ENCODE data around the gene PLCD1.
"Not testable (repeated sequence)": the region's sequence is repeated elsewhere in the genome, so short reads cannot be mapped to it uniquely, and the experiment has no call there.

Gene PLCD1

DNA sequence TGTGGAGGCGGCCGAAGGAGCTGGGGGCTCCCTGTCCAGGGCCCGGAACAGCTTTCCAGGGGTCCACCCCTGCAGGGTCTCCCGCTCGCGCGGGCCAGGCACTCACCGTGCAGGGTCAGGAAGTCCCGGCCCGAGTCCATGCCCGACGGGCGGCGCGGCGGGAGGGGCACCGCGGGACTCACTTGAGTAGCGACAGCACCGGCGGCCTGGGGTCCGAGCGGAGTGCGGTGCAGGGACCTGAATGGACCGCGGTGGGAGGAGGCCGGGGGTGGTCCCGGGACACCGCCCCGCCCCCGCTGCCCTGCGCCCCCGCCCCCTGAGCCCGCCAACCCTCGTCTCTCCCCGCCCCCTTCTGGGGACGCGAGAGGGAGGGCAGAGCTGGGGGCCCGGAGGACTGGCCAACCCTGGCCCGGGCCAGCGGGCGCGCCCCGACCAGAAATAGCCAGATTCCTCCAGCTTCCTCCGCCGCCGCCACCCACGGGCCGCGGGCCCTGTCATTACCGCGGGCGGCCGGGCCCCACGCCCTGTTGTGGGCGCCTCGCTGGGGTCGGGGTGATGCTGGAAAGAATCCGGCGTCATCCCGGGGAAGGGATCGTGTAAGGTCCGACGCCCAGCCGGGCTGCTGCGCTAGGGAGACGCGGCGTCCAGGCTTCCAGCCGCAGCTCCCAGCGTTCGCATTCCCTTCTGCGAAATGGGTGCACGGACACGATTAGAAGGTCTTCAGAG lies at the start of gene PLCD1:
TSS of gene PLCD1 (minus strand) at position 243 of the 726 bp plus-strand sequence. CDS start at position 140, 103 bp downstream.
- no peak for DNase-seq

DNA sequence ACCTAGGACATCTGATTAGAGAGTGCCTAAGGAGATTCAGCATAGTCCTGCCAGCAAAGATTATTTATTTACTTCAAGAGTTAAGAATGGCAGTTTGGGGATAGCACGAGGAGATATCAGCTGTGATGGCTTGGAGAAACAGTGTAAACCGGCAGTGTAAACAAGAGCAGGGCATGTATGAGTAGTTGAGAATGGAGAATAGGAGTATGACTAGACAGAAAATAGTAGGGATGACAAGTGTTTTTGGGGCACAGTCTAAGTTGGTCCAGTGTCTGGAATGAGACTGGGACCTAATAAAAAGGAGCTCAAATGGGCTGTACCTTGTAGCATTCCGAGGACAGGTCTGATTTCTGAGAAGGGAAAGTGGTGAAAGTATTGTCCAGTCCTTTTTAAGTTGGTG lies 47.6 kb upstream of the PLCD1 start:
- DNase-seq: not testable (repeated sequence)

DNA sequence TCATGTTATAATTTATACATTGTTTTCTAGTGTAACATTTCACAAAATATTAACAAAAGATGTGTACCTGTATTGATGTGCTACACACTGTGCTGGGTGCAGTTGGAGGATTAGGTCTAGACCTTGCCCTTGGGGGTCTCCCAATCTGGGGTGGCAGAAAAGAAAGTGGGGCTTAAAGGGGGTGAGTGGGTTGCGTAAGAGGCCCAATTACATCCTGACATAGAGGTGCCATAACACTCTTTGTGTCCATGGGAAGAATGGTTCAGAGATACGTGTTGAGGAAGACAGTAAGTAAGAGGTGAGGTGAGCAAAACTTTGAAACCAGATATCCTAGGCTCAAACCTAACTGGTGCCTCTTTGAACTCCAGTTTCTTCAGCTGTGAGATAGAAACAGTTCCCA lies 40.6 kb upstream of the PLCD1 start:
- DNase-seq: no peak

DNA sequence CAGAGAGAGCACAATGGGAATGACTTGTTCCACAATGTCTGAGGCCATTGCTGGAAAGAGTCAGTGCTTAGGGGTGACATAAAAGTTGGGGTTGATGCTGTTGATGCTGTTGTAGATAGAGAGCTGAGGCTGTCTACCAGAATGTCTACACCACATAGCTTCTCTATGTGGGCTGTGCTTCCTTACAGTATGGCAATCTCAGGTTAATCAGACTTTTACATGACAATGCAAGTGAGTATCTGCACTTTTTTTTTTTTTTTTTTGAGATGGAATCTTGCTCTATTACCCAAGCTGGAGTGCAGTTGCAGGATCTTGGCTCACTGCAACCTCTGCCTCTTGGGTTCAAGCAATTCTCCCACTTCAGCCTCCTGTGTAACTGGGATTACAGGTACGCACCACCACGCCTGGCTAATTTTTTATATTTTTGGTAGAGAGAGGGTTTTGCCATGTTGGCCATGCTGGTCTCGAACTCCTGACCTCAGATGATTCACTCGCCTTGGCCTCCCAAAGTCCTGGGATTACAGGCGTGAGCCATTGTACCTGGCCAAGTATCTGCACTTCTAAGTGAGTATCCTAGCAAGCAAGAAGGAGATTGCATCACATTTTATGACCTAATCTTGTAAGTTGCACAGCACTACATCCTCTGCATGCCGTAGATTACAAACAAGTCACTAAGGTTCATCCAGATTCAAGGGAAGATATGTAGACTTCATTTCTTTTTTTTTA lies 38.2 kb upstream of the PLCD1 start:
- DNase-seq: no peak

DNA sequence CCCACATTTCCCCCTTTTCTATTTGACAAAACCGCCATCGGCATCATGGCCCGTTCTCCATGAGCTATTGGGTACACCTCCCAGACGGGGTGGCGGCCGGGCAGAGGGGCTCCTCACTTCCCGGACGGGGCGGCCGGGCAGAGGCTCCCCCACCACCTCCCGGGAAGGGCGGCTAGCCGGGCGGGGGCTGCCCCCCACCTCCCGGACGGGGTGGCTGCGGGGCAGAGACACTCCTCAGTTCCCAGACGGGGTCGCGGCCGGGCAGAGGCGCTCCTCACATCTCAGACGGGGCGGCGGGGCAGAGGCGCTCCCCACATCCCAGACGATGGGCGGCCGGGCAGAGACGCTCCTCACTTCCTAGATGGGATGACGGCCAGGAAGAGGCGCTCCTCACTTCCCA lies 35.0 kb upstream of the PLCD1 start:
- not testable (repeated sequence) for DNase-seq

DNA sequence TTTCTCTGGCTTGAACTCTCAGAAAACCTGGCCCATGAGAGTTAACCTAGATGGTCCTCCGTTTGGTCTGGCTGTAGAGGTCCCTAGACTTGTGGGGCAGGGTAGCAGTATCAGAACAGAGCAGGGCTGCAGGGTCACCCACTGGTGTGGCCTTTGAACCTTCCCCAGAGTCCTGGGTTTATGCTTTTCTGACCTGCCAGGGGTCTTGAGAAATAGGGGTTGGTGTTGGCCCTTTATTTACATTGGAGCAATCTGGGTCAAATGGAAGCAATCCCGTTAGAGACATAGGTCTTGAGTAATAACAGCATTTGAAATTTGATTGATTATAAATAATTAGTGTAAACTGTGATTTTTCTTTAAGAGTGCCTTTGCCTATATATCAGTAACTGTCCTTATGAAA lies 33.4 kb upstream of the PLCD1 start:
- DNase-seq: no peak

DNA sequence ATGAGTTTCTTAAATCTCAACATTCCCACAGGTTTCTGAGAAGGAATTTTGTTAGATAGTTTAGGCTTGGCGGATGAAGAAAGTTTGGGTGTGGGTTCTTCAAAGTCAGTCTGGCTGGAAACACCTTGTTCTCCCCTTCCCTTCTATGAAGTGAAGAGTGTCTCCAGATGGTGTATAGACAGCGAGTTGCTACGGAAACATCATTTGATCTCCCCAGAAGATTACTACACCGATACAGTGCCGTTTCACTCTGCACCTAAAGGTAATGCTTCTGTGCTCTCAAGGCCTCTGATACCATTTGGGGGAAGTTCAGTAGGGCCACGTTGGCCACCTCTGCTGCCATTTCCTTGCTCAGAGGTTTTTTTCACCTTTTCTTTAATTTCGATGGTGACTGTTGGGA lies 30.1 kb upstream of the PLCD1 start:
- DNase-seq: no peak

DNA sequence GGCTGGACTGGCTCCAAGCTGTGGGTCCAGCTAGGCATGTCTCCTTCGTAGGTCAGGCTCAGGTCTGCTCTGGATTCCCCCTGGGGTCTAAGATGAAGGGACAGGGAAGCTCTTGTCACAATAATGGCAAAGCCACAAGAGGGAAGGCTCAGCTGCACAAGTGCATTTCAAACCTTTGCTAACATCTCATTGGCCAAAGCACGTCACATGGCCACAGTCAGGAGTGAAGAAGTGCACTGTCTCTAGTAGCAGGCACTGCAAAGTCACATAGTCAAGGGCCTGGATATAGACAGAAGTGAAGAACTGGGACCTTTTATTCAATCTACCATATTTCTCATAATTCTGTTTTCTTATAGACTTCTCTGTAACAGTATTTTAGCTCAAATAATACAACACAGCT lies 29.7 kb upstream of the PLCD1 start:
- no peak for DNase-seq

DNA sequence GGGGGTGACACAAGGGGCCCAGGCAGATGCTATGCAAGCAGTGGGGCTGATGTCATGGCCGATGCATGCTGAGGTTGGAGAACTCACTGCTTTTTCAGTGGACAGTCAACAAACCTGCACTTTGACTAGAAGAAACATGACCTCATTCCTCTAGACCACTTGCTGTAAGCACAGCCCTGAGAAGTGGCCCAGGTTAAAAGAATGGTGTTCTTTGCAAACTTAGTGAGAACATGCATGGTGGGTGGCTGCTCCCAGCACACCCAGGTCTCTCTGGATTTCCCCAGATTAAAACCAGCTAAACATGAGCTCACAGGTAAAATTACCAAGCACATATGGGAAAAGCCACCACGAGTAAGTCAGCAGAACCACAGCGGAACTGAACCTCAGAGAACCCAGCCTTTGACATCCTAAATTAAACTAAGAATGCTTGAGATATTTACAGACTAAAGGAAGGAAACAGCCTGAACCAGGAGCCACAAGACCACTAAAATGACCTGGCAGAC lies 25.1 kb upstream of the PLCD1 start:
- no peak for DNase-seq

DNA sequence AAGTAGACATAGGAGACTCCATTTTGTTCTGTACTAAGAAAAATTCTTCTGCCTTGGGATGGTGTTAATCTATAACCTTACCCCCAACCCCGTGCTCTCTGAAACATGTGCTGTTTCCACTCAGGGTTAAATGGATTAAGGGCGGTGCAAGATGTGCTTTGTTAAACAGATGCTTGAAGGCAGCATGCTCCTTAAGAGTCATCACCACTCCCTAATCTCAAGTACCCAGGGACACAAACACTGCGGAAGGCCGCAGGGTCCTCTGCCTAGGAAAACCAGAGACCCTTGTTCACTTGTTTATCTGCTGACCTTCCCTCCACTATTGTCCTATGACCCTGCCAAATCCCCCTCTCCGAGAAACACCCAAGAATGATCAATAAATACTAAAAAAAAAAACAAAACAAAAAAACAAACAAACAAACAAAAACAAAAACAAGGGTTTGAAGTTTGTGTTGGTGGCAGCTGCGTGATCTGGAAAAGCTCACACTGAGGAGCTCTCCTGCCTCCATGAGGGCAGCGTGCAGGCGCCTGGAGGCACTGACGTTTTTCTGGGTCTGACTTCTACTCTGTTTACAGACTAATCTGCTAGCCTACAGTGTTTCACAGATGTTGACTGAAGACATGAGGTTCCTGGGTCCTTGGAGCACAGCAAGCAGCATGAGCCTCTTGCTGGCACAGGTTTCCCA lies 24.5 kb upstream of the PLCD1 start:
- not testable (repeated sequence) for DNase-seq

DNA sequence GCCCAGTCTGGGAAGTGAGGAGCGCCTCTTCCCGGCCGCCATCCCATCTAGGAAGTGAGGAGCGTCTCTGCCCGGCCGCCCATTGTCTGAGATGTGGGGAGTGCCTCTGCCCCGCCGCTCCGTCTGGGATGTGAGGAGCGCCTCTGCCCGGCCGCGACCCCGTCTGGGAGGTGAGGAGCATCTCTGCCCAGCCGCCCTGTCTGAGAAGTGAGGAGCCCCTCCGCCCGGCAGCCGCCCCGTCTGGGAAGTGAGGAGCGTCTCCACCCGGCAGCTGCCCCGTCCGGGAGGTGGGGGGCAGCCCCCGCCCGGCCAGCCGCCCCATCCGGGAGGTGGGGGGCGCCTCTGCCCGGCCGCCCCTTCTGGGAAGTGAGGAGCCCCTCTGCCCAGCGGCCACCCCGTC lies 23.8 kb upstream of the PLCD1 start:
- not testable (repeated sequence) for DNase-seq

DNA sequence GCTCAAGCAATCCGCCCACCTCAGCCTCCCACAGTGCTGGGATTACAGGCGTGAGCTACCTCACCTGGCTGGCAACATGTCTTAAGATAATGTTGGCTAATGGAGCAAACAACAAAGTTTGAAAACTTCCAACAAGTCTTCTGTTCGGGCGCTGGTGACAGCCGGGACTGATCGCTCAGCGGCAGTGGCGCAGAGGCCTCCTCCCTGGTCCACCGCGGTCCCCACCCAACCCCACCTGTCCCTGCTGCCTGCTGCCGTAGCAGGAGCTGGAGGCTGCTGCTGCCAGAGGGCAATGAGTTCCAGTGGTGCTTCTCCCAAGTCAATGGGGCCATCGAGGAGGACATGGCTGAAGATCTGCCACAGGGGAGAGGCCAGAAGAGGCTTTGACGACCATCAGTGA lies 21.7 kb upstream of the PLCD1 start:
- DNase-seq: no peak

DNA sequence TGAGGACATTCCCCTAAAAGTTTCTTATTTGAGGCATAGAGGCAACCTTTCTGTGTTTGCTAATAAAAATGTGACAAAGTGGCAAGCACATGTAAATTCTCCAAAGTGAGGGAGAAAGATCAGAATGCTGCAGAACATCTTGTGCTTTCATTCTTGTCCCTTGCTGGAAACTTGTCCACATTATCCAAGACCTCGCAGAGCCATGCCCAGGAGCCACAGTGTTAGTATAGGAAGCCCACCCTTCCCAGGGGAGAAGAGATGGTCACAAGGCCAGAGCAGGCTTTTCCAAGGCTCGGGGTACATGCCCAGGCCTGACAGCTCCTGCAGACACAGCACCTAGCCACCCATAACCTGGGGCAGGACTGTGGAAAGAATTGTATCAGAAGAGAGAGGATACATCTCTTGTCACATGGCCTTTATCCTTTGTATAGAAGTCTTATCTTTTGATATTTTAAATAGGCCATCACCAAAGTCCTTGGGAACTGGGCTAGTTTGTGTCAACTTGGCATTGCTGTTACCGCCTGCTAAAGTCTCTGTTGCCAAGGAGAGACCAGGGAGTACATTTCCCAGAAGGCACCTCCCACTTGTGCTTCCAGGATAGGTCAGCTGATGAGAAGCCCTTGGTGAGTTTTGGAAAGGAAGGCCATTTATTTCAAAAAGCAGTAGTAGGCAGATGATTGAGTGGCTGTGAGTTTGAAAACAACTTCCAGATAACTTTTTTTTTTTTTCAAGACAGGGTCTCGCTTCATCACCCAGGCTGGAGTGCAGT lies 20.1 kb upstream of the PLCD1 start:
- DNase-seq: no peak

DNA sequence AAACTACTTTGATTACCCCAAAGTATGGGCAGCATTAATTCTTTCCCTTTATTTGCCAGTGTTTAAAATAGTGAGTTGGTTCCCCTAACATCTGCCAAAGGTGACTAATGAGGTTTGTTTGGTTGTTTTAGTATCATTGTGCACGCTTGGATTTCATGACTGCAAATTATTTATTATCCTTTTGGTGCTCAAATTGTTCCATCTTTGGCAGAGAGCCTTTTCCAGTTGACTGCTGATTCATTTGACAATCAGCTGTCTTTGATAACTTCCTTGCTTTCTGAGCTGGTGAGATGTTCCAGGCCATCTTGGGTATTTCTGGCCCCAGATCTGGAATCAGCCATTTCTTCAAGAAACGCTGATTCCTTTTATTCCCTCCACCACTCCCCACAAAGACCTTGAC lies 18.5 kb upstream of the PLCD1 start:
- DNase-seq: no peak

DNA sequence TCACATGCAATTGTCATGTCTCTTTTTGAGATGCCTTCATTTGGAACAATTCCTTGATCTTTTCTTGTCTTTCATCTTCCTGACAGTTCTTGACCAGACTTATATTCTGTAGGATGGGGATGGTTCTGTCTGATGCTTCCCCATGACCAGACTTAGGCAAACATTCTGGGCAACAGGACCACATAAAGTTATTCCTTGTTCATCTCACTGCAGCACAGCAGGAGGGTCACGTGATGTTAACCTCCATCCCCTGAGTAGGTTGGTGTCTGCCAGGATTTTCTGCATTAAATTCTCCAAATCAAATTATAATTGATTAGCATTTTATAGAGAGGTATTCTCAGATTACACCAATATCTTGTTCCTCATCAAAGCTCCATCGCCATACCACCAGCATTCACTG lies 17.4 kb upstream of the PLCD1 start:
- DNase-seq: no peak

DNA sequence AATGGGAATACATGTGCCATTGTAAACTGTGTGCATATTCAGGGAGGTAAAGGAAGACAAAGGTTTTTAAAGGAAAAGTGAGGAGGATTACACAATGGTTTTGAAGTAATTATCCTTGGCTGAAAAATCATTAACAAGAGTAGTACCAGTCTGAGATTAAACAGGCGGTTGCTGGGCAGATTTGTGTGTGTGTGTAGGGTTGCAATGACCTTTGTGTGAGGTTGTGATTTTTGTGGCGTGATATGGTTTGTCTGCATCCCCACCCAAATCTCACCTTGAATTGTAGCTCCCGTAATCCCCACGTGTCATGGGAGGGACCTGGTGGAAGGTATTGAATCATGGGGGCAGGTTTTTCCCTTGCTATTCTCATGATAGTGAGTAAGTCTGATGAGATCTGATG lies 16.6 kb upstream of the PLCD1 start:
- no peak for DNase-seq

DNA sequence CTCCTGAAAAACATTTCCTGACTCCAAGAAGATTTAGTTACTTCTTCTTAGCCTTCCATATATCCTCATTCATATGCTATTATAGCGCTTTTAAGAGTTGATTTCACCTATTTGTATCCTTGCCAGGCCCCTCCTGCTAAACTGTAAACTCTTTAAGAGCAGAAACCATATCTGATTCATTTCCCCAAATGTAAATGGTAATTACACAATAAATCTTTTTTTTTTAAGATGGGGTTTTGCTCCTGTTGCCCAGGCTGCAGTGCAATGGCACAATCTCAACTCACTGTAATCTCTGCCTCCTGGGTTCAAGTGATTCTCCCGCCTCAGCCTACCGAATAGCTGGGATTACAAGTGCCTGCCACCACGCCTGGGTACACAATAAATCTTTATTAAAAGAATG lies 14.0 kb upstream of the PLCD1 start:
- no peak for DNase-seq

DNA sequence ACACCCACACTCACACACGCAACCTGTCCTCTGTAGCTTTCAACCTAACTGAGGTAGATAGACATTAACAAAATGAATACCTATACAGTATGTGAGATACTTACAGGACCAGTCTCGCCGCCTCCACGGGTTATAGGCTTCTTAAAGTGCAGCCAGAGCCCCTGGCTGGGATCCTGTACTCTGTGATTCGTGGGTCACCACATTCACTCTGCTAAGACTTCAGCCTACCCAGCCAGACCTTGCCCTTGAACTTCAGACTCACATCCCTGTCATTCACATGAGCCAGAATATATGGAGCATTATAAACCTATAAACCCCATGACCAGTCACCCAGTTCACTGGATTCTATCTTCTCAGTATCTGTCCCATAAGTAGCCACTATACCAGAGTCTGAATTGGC lies 11.0 kb upstream of the PLCD1 start:
- DNase-seq: no peak

DNA sequence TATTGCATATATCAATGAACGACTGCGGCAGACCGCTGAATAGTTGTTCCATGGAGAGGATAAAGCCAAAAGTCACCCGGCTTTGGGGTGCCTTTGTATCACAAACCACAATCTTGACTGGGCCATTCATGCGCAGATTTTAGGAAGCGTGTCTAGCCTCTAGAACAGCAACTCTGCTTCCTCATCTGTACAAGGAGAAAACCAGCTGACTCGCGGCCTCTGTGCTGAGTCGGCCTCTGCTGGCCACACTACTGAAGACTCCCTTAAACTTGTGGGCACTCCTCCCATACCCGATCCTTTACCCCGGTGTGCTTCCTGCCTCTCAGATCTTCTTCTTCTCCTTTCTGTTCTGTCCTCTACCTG lies 10.4 kb upstream of the PLCD1 start:
- peak; percentile 29 for DNase-seq

DNA sequence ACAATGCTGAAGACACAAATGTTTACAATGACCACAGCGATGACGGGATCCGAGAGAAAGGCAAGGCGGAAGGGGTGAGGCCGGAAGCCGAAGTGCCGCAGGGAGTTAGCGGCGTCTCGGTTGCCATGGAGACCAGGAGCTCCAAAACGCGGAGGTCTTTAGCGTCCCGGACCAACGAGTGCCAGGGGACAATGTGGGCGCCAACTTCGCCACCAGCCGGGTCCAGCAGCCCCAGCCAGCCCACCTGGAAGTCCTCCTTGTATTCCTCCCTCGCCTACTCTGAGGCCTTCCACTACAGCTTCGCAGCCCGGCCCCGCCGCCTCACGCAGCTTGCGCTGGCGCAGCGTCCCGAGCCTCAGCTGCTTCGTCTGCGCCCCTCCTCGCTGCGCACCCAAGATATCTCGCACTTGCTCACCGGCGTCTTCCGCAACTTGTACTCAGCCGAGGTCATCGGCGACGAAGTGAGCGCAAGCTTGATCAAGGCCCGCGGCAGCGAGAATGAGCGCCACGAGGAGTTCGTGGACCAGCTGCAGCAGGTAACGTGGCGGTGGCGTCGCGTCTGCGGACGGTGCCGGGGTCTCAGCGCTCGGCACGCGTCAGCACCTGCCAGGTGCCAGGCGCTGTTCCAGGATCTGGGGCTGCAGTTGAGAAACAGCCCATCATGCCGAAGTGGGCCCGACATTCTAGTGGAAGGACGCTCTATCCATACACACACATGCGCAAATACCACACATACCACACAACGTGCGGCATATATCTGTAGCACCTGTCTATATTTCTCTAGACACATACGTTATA lies 9.9 kb upstream of the PLCD1 start, which contains the start of gene DLEC1:
TSS of gene DLEC1 (plus strand) at position 108 of the 798 bp plus-strand sequence. CDS start at position 126, 18 bp downstream.
- no peak for DNase-seq

DNA sequence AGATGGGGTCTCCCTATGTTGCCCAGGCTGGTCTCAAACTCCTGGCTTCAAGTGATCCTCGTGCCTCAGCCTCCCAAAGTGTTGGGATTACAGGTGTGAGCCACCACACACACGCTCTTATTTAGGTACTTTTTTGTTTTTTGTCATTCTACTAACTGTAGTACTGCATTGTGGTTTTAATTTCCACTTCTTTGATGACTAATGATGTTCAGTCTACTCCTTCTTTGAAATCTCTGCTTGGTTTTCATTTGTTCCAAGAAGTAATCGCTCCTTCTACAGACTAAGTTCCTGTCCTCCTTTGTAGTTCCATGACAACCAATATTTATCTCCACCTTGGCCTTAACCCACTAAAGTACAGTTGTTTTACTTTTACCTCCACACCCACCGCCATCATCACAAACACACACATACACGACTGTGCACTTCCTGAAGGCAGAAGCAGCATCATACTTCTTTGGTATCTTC lies 9.0 kb upstream of the PLCD1 start:
- DNase-seq: no peak

DNA sequence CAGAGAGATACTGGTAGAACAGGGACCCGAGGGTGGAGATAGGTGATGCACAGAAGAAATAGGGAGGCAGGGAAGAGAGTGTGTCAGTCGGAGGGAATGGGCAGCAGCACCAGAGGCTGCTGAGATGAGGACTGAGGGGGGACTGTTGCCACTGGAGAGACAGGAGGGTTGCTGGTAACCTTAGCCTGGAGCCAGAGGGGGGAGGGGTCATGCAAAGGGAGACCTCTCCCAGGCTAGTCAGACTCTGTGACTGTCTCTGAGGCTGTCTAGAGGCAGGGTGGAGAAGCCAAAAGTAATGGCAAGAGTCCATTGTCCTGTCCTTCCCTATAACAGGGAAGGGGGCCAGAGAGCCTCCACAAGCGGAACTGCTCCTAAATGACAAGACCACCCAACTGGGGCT lies 7.5 kb upstream of the PLCD1 start:
- no peak for DNase-seq

Measured in SIG-M5 (cell line).